ENCODE measurements around the gene WDR33. TPM values are rescaled to one million over a fixed set of nuclear protein-coding genes. Genes with fewer than 3 reads are reported as not detected.

Gene WDR33
- total RNA-seq, 3 donors from 2014 or later, result 43.3 to 57.1 (median 43.4) TPM

GRCh38 chr2:127661072-127661649, 149.8 kb downstream of the WDR33 start:
- Histone ChIP-seq H3K4me1 (ENCODE audit: low read depth) (peaks cover 3% of the 10 kb centered on the region), H3K36me3 (ENCODE audit: low read depth) (no peaks in the 10 kb centered on the region), H3K4me3 (no peak overlapping the region), H3K9me3 (no peaks in the 10 kb centered on the region)
- intact Hi-C loops (cut with DNase I, micrococcal nuclease), result no loop called here
- ATAC-seq, result no peak
- no peak for DNase-seq
- TF ChIP-seq CTCF (IDR thresholded peaks at IDR 0.05), result no peak

GRCh38 chr2:127660291-127660578, 150.7 kb downstream of the WDR33 start:
- intact Hi-C loops (cut with DNase I, micrococcal nuclease), result no loop called here
- DNase-seq (no peak), ATAC-seq (no peak)
- no peaks in the 10 kb centered on the region for H3K36me3 ChIP-seq (ENCODE audit: low read depth)
- H3K4me1 ChIP-seq (ENCODE audit: low read depth), result peaks cover 2% of the 10 kb centered on the region
- no peak overlapping the region for H3K4me3 ChIP-seq
- TF ChIP-seq CTCF (IDR thresholded peaks at IDR 0.05), result no peak
- H3K9me3 ChIP-seq, result no peaks in the 10 kb centered on the region

- peak in 1 of 3 donors; percentile 21 for DNase-seq
- ATAC-seq, result no peak
- Histone ChIP-seq H3K4me1 (ENCODE audit: low read depth) (peaks cover 2% of the 10 kb centered on the region), H3K36me3 (ENCODE audit: low read depth) (no peaks in the 10 kb centered on the region), H3K4me3 (no peak overlapping the region), H3K9me3 (no peaks in the 10 kb centered on the region)
- no peak for TF ChIP-seq CTCF (IDR thresholded peaks at IDR 0.05)
- intact Hi-C loops (cut with DNase I, micrococcal nuclease), result no loop called here
Measured at GRCh38 chr2:127659408-127660290, 151.3 kb downstream of the WDR33 start.

GRCh38 chr2:127658641-127659407, 152.1 kb downstream of the WDR33 start:
- ATAC-seq, result no peak
- H3K4me1 ChIP-seq (ENCODE audit: low read depth), result no peaks in the 10 kb centered on the region
- no peaks in the 10 kb centered on the region for H3K36me3 ChIP-seq (ENCODE audit: low read depth)
- intact Hi-C loops (cut with DNase I, micrococcal nuclease), result no loop called here
- peak in 2 of 3 donors; percentile 23 to 38 for DNase-seq
- no peak overlapping the region for H3K4me3 ChIP-seq
- TF ChIP-seq CTCF (IDR thresholded peaks at IDR 0.05), result no peak
- no peaks in the 10 kb centered on the region for H3K9me3 ChIP-seq

- TF ChIP-seq CTCF (IDR thresholded peaks at IDR 0.05), result no peak
- intact Hi-C loops (cut with DNase I, micrococcal nuclease), result no loop called here
- Histone ChIP-seq H3K36me3 (ENCODE audit: low read depth) (no peaks in the 10 kb centered on the region), H3K4me3 (no peak overlapping the region), H3K9me3 (no peaks in the 10 kb centered on the region), H3K4me1 (ENCODE audit: low read depth) (no peaks in the 10 kb centered on the region)
- DNase-seq (no peak), ATAC-seq (no peak)
Measured at GRCh38 chr2:127658146-127658545, 152.8 kb downstream of the WDR33 start.
